Astrocyte (in vitro differentiated cells and primary cell): ENCODE results near the gene RTN4. TPM values are rescaled to one million over a fixed set of nuclear protein-coding genes. Genes with fewer than 3 reads are reported as not detected.

Experiments
- DNase-seq: peaks from one replicate; pipeline ENCODE4 v3.0.0-alpha.2; 2010; ENCODE audit warnings: low read depth
- FAIRE-seq: peaks from 2 replicates; lab custom pipeline; 2011; peaks lifted over from hg19 to GRCh38; lab: Jason Lieb, UNC
- H2AFZ ChIP-seq: 2 replicates; pipeline ENCODE4 v1.6.0; 2012; ENCODE audit warnings: low read depth, low read length, inconsistent platforms
- H3K27ac ChIP-seq: 2 replicates; pipeline ENCODE4 v1.5.1; 2011; ENCODE audit warnings: low read depth, low read length, inconsistent platforms
- H3K27me3 ChIP-seq: 2 replicates; pipeline ENCODE4 v1.6.0; 2011; ENCODE audit warnings: low read length, inconsistent platforms; ENCODE audit not compliant: insufficient read depth
- H3K36me3 ChIP-seq: 2 replicates; pipeline ENCODE4 v1.5.1; 2011; ENCODE audit warnings: low read length, inconsistent platforms; ENCODE audit not compliant: insufficient read depth
- H3K4me1 ChIP-seq: 2 replicates; pipeline ENCODE4 v1.5.1; 2011; ENCODE audit warnings: low read length, inconsistent platforms; ENCODE audit not compliant: insufficient read depth
- H3K4me2 ChIP-seq: 2 replicates; pipeline ENCODE4 v1.6.0; 2012; ENCODE audit warnings: low read length, inconsistent platforms
- H3K4me3 ChIP-seq: 2 replicates; pipeline ENCODE4 v1.5.1; 2011; ENCODE audit warnings: low read depth, mild to moderate bottlenecking, low read length, inconsistent platforms; ENCODE audit not compliant: insufficient read depth
- H3K79me2 ChIP-seq: 2 replicates; pipeline ENCODE4 v1.6.0; 2012; ENCODE audit warnings: mild to moderate bottlenecking, low read length, inconsistent platforms; ENCODE audit not compliant: insufficient read depth
- H3K9ac ChIP-seq: 2 replicates; pipeline ENCODE4 v1.6.0; 2012; ENCODE audit warnings: mild to moderate bottlenecking, low read length, inconsistent platforms
- H3K9me3 ChIP-seq: 2 replicates; pipeline ENCODE4 v1.5.1; 2012; ENCODE audit warnings: low read depth, mild to moderate bottlenecking, low read length, inconsistent platforms; ENCODE audit not compliant: insufficient read depth
- H4K20me1 ChIP-seq: 2 replicates; pipeline ENCODE4 v1.6.0; 2012; ENCODE audit warnings: low read length, inconsistent platforms; ENCODE audit not compliant: insufficient read depth
- H3K27ac Mint-ChIP-seq: one replicate; pipeline ENCODE4 v1.8.0; 2021; ENCODE audit warnings: mild to moderate bottlenecking, mixed read lengths; ENCODE audit not compliant: unreplicated experiment
- H3K27me3 Mint-ChIP-seq: one replicate; pipeline ENCODE4 v1.8.0; 2021; ENCODE audit warnings: low read depth, mixed read lengths; ENCODE audit not compliant: unreplicated experiment
- H3K36me3 Mint-ChIP-seq: one replicate; pipeline ENCODE4 v1.8.0; 2021; ENCODE audit warnings: low read depth, mixed read lengths; ENCODE audit not compliant: unreplicated experiment
- H3K4me1 Mint-ChIP-seq: one replicate; pipeline ENCODE4 v1.8.0; 2021; ENCODE audit warnings: low read depth, mixed read lengths; ENCODE audit not compliant: unreplicated experiment
- H3K4me3 Mint-ChIP-seq: one replicate; pipeline ENCODE4 v1.8.0; 2021; ENCODE audit warnings: mild to moderate bottlenecking, moderate library complexity, mixed read lengths; ENCODE audit not compliant: unreplicated experiment
- H3K9me3 Mint-ChIP-seq: one replicate; pipeline ENCODE4 v1.8.0; 2021; ENCODE audit warnings: mild to moderate bottlenecking, mixed read lengths; ENCODE audit not compliant: unreplicated experiment
- EZH2 ChIP-seq: IDR thresholded peaks from 2 replicates; pipeline ENCODE4 v1.6.1; 2012; ENCODE audit warnings: mild to moderate bottlenecking, low read length, inconsistent platforms; ENCODE audit not compliant: insufficient read depth
- total RNA-seq: library from RNA; stranded (reverse); gene quantifications from 2 replicates; pipeline ENCODE4 v1.2.1, GENCODE V29; 2021
- TF ChIP-seq, protein P1 (sequence below): IDR thresholded peaks from 2 replicates; pipeline ENCODE4 v1.5.1; 2011; ENCODE audit warnings: low read depth, mild to moderate bottlenecking, inconsistent platforms, low read length, moderate library complexity; ENCODE audit not compliant: insufficient read depth

The RTN4 gene
- total RNA-seq, 1 donor from 2014 or later = 541 TPM

DNA sequence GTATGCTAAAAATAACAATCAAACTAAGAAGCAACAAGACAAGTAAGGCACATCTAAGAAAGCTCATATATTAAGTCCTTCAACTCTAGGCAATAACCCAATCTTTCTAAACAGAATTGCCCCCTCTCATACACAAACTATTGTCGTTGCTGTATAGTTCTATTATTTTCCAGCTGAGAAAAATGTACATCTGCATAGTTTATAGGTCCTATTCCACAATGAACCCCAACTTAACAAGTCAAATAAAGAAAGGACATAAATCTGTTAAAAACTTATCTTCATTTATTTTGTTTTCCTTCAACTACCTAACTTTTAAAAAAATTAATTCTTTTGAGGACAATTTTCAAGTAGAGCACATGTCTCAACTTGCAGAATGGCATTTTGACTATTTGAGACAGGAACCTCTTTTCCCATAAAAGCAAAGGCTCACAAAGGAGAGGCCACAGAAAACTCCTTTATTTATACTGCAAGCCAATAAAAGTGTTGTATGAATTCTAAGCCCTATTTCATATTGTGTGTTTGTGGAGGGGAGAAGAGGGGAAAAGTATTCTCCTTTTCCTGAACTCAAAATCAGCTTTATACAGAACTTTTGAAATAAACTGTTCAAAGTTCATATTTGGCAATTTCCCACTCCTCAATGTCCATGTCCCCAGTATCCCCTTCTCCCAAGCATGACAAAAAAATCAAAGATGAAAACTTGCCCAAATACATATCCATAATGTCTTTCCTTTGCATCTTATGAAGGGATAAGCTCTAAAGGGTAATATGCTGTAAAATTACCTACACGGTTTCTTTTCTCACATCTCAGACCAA is 37.4 kb downstream of the RTN4 start:
- Histone ChIP-seq H2AFZ (no peak overlapping the region), H4K20me1 (peaks cover 99% of the 10 kb centered on the region), H3K79me2 (peaks cover 100% of the 10 kb centered on the region), H3K36me3 (no peaks in the 10 kb centered on the region), H3K4me3 (no peak overlapping the region), H3K9ac (no peak overlapping the region), H3K4me1 (peaks cover 52% of the 10 kb centered on the region), H3K27ac (no peak overlapping the region), H3K4me2 (peak overlapping the region; percentile 36), H3K27me3 (no peaks in the 10 kb centered on the region), H3K9me3 (no peaks in the 10 kb centered on the region)
- peaks cover 66% of the 10 kb centered on the region for H3K4me1 Mint-ChIP-seq
- H3K9me3 Mint-ChIP-seq = no peaks in the 10 kb centered on the region
- FAIRE-seq = no peak
- no peaks in the 10 kb centered on the region for H3K27me3 Mint-ChIP-seq
- H3K27ac Mint-ChIP-seq = peak overlapping the region; percentile 27
- peak overlapping the region; percentile 25 for H3K4me3 Mint-ChIP-seq
- H3K36me3 Mint-ChIP-seq = peaks cover 2% of the 10 kb centered on the region
- TF ChIP-seq EZH2 = no peak
- TF ChIP-seq, protein P1, sequence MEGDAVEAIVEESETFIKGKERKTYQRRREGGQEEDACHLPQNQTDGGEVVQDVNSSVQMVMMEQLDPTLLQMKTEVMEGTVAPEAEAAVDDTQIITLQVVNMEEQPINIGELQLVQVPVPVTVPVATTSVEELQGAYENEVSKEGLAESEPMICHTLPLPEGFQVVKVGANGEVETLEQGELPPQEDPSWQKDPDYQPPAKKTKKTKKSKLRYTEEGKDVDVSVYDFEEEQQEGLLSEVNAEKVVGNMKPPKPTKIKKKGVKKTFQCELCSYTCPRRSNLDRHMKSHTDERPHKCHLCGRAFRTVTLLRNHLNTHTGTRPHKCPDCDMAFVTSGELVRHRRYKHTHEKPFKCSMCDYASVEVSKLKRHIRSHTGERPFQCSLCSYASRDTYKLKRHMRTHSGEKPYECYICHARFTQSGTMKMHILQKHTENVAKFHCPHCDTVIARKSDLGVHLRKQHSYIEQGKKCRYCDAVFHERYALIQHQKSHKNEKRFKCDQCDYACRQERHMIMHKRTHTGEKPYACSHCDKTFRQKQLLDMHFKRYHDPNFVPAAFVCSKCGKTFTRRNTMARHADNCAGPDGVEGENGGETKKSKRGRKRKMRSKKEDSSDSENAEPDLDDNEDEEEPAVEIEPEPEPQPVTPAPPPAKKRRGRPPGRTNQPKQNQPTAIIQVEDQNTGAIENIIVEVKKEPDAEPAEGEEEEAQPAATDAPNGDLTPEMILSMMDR = no peak
- no peak for DNase-seq

DNA sequence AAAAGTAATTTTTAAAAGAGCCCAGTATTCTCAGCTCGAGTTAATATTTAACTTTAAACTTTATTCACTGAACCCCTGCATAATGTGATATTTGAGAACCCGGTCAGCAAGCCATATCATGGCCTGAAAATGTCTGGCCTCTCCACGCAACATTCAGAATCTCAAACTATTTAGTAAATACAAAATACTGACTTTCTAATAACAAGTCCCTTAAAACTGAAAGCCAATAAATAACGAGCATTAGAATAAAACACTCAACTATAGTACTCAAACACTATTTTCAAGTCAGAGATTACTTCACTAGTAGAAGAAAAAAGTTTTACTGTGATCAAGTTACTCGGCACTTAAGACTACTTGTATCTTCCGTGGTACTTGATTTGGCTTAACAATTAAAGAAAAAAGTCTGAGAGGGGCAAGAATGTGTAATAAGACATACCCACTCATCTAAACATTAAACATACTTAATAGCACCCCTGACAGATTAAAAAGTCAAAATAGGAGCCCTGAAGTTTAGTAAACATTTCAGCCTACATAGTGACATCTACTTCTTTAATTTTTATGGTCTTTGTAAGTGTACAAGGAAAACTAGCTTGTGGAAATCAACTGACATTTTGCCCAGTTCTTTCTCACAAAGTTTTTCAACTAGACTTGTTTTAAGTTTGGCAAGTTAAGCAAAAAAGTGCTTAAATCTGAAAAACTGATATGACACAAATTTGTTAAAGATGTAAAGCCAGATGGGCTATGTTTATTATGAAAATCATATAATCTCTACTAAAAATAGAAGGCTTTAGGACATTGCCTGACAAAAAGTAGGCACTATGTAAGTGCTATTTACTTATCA is 38.2 kb downstream of the RTN4 start:
- no peak overlapping the region for H2AFZ ChIP-seq
- peaks cover 46% of the 10 kb centered on the region for H3K4me1 ChIP-seq
- peaks cover 100% of the 10 kb centered on the region for H3K79me2 ChIP-seq
- DNase-seq (no peak), FAIRE-seq (no peak)
- no peaks in the 10 kb centered on the region for H3K9me3 Mint-ChIP-seq
- peak overlapping the region; percentile 83 for H3K27ac Mint-ChIP-seq
- no peaks in the 10 kb centered on the region for H3K36me3 ChIP-seq
- no peaks in the 10 kb centered on the region for H3K27me3 ChIP-seq
- H3K4me3 Mint-ChIP-seq = no peak overlapping the region
- no peak overlapping the region for H3K4me3 ChIP-seq
- no peak overlapping the region for H3K9ac ChIP-seq
- peak overlapping the region; percentile 36 for H3K4me2 ChIP-seq
- H3K27me3 Mint-ChIP-seq = no peaks in the 10 kb centered on the region
- no peak for TF ChIP-seq EZH2
- TF ChIP-seq, protein P1 = no peak
- peaks cover 68% of the 10 kb centered on the region for H3K4me1 Mint-ChIP-seq
- no peak overlapping the region for H3K27ac ChIP-seq
- H3K36me3 Mint-ChIP-seq = peaks cover 2% of the 10 kb centered on the region
- H4K20me1 ChIP-seq = peaks cover 99% of the 10 kb centered on the region
- H3K9me3 ChIP-seq = no peaks in the 10 kb centered on the region
